Breast epithelium (tissue), 4 donors: ENCODE data around the gene ADAMTS4. TPM values are rescaled to one million over a fixed set of nuclear protein-coding genes. Genes with fewer than 3 reads are reported as not detected.

ENCODE experiments used
- DNase-seq, 2 donors: peaks; one replicate each; pipeline ENCODE4 v3.0.0-alpha.2; 2019; ENCODE audit warnings: low spot score in 2 of 2
- H3K27ac ChIP-seq, 2 donors: fragments of 200-600 bp; sonication (generic) in 1 of 2; one replicate each; pipeline ENCODE4 v1.5.1; 2016 to 2019; ENCODE audit warnings: mild to moderate bottlenecking in 1 of 2
- H3K27me3 ChIP-seq, 2 donors: fragments of 200-600 bp; sonication (generic) in 1 of 2; one replicate each; pipeline versions ENCODE4 v1.5.1 to v1.6.0; 2017 to 2019; ENCODE audit warnings: control low read depth in 1 of 2, mild to moderate bottlenecking in 1 of 2
- H3K36me3 ChIP-seq: fragments of 200-600 bp; one replicate; pipeline ENCODE4 v1.5.1; 2019
- H3K4me1 ChIP-seq, 2 donors: fragments of 200-600 bp; sonication (generic); one replicate each; pipeline ENCODE4 v1.5.1; 2016 to 2019; ENCODE audit warnings: control low read depth in 1 of 2
- H3K4me3 ChIP-seq, 3 donors: fragments of 200-600 bp; sonication (generic); 1 replicate in 2 of 3; 2 replicates in 1 of 3; pipeline ENCODE4 v1.5.1; 2016 to 2019; ENCODE audit warnings: mild to moderate bottlenecking in 3 of 3, moderate library complexity in 2 of 3
- H3K9me3 ChIP-seq, 2 donors: fragments of 200-600 bp; sonication (generic) in 1 of 2; one replicate each; pipeline ENCODE4 v1.5.1; 2016 to 2019; ENCODE audit warnings: control low read depth in 1 of 2
- POLR2A ChIP-seq: fragments of 450-650 bp; IDR thresholded peaks from one replicate; pipeline ENCODE4 v1.6.1; 2016; ENCODE audit warnings: antibody characterized with exemption, mild to moderate bottlenecking, moderate library complexity
- POLR2AphosphoS5 ChIP-seq, 3 donors: sonication (generic); formaldehyde crosslinking; IDR thresholded peaks; one replicate each; pipeline ENCODE4 v1.6.1; 2017; ENCODE audit warnings: antibody characterized with exemption in 3 of 3
- intact Hi-C: fragments of 100-400 bp; cut with DNase I; formaldehyde crosslinking; loops from one replicate; pipeline ENCODE4 v1.15.1; 2023; ENCODE audit warnings: low total_unique reads
- total RNA-seq, 3 donors: library from RNA; depleted of rRNA; stranded (reverse); fragments of >200 nt; gene quantifications; one replicate each; pipeline ENCODE4 v1.1.0, GENCODE V29; 2016
- TF ChIP-seq, protein P1 (sequence below), 3 donors: fragments of 450-650 bp; IDR thresholded peaks; one replicate each; pipeline ENCODE4 v1.5.1; 2016 to 2017; ENCODE audit warnings: antibody characterized with exemption in 3 of 3, mild to moderate bottlenecking in 3 of 3, moderate library complexity in 3 of 3

ADAMTS4 gene
- total RNA-seq, 3 donors from 2014 or later = 4.8 to 85.5 (median 24.6) TPM

- Histone ChIP-seq H3K27me3 (no peaks in the 10 kb centered on the region), H3K9me3 (no peaks in the 10 kb centered on the region), H3K36me3 (no peaks in the 10 kb centered on the region), H3K4me3 (peak overlapping the region; percentile 47 to 69 (median 47)), H3K4me1 (peaks cover 20 to 26% of the 10 kb centered on the region in 2 donors), H3K27ac (peak overlapping the region; percentile 97 to 98)
- intact Hi-C loops = no loop called here
- DNase-seq = peak; percentile 40 to 72
- TF ChIP-seq POLR2AphosphoS5 (IDR thresholded peaks at IDR 0.05) (no peak), POLR2A (no peak)
Observed at GRCh38 chr1:161198194-161198896, 509 bp downstream of the ADAMTS4 start.

- DNase-seq = no peak
- Histone ChIP-seq H3K4me3 (peak overlapping the region; percentile 47 to 69 (median 47)), H3K27ac (peak overlapping the region; percentile 97 to 98), H3K4me1 (peaks cover 20 to 27% of the 10 kb centered on the region in 2 donors), H3K36me3 (no peaks in the 10 kb centered on the region), H3K9me3 (no peaks in the 10 kb centered on the region), H3K27me3 (no peaks in the 10 kb centered on the region)
- no peak for TF ChIP-seq POLR2A
- TF ChIP-seq, protein P1, sequence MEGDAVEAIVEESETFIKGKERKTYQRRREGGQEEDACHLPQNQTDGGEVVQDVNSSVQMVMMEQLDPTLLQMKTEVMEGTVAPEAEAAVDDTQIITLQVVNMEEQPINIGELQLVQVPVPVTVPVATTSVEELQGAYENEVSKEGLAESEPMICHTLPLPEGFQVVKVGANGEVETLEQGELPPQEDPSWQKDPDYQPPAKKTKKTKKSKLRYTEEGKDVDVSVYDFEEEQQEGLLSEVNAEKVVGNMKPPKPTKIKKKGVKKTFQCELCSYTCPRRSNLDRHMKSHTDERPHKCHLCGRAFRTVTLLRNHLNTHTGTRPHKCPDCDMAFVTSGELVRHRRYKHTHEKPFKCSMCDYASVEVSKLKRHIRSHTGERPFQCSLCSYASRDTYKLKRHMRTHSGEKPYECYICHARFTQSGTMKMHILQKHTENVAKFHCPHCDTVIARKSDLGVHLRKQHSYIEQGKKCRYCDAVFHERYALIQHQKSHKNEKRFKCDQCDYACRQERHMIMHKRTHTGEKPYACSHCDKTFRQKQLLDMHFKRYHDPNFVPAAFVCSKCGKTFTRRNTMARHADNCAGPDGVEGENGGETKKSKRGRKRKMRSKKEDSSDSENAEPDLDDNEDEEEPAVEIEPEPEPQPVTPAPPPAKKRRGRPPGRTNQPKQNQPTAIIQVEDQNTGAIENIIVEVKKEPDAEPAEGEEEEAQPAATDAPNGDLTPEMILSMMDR (IDR thresholded peaks at IDR 0.05) = no peak
- TF ChIP-seq POLR2AphosphoS5 (IDR thresholded peaks at IDR 0.05) = no peak
- intact Hi-C loops = no loop called here
Observed at GRCh38 chr1:161197560-161198193, 1.2 kb downstream of the ADAMTS4 start.

GRCh38 chr1:161196521-161197451 is 2.1 kb downstream of the ADAMTS4 start:
- Histone ChIP-seq H3K27ac (peak overlapping the region; percentile 97 to 98), H3K4me3 (peak overlapping the region; percentile 47 to 69 (median 47)), H3K9me3 (no peaks in the 10 kb centered on the region), H3K36me3 (no peaks in the 10 kb centered on the region), H3K4me1 (peaks cover 20 to 27% of the 10 kb centered on the region in 2 donors), H3K27me3 (no peaks in the 10 kb centered on the region)
- intact Hi-C loops = no loop called here
- TF ChIP-seq POLR2A = no peak
- TF ChIP-seq POLR2AphosphoS5 (IDR thresholded peaks at IDR 0.05) = peak in 2 of 3 donors; percentile 43 to 51
- no peak for DNase-seq

GRCh38 chr1:161196111-161196510 is 2.7 kb downstream of the ADAMTS4 start:
- TF ChIP-seq, protein P1 (IDR thresholded peaks at IDR 0.05) = no peak
- TF ChIP-seq POLR2A (no peak), POLR2AphosphoS5 (IDR thresholded peaks at IDR 0.05) (no peak)
- H3K9me3 ChIP-seq = no peaks in the 10 kb centered on the region
- H3K4me3 ChIP-seq = peak overlapping the region in 2 of 3 donors; percentile 47 to 69
- peak overlapping the region; percentile 97 to 98 for H3K27ac ChIP-seq
- intact Hi-C loops = no loop called here
- H3K27me3 ChIP-seq = no peaks in the 10 kb centered on the region
- no peak for DNase-seq
- no peaks in the 10 kb centered on the region for H3K36me3 ChIP-seq
- H3K4me1 ChIP-seq = peaks cover 18 to 24% of the 10 kb centered on the region in 2 donors

DNA sequence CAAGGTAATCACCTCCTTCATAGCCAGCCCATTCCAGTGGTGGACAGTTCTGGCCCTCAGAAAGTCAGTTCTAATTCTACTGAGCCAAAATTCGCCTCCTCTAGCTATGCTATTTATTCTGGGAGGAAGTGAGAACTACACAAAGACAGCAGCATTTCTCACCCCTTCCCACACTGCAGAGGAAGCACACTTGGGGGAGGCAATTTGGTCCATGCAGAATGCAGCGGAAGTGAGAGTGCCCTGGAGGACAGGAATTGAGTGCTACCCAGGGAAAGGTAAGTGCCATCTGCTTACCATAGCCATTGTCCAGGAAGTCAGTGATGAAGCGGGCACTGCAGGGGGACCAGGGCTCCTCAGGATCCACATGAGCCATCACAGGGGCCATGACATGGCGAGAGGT is 3.7 kb downstream of the ADAMTS4 start:
- Histone ChIP-seq H3K9me3 (no peaks in the 10 kb centered on the region), H3K36me3 (no peaks in the 10 kb centered on the region), H3K4me1 (peaks cover 11 to 17% of the 10 kb centered on the region in 2 donors), H3K27me3 (no peaks in the 10 kb centered on the region), H3K27ac (peak overlapping the region in 1 of 2 donors; percentile 97), H3K4me3 (peak overlapping the region in 1 of 3 donors; percentile 69)
- DNase-seq = no peak
- TF ChIP-seq, protein P1 (IDR thresholded peaks at IDR 0.05) = no peak
- TF ChIP-seq POLR2AphosphoS5 (IDR thresholded peaks at IDR 0.05) = peak in 1 of 3 donors; percentile 15
- intact Hi-C loops = no loop called here
